Progenitor cell of endocrine pancreas (in vitro differentiated cells): ENCODE results near the gene FNDC1. TPM values are rescaled to one million over a fixed set of nuclear protein-coding genes. Genes with fewer than 3 reads are reported as not detected.

ENCODE experiments used
- DNase-seq: peaks from one replicate; pipeline ENCODE4 v3.0.0; 2021; ENCODE audit warnings: low spot score; ENCODE audit not compliant: unreplicated experiment
- H3K27ac Mint-ChIP-seq: 2 replicates; pipeline ENCODE4 v1.8.0; 2021; ENCODE audit warnings: mild to moderate bottlenecking, moderate library complexity, mixed read lengths
- H3K27me3 Mint-ChIP-seq: 2 replicates; pipeline ENCODE4 v1.8.0; 2021; ENCODE audit warnings: mixed read lengths
- H3K36me3 Mint-ChIP-seq: 2 replicates; pipeline ENCODE4 v1.8.0; 2022; ENCODE audit warnings: mixed read lengths; ENCODE audit not compliant: insufficient read depth
- H3K4me1 Mint-ChIP-seq: 2 replicates; pipeline ENCODE4 v1.8.0; 2021; ENCODE audit warnings: low read depth, mixed read lengths
- H3K4me3 Mint-ChIP-seq: 2 replicates; pipeline ENCODE4 v1.8.0; 2021; ENCODE audit warnings: low read depth, mild to moderate bottlenecking, moderate library complexity, mixed read lengths
- H3K9me3 Mint-ChIP-seq: 2 replicates; pipeline ENCODE4 v1.8.0; 2021; ENCODE audit warnings: low read depth, mixed read lengths
- CTCF ChIP-seq: fragments of 200-600 bp; sonication (generic); IDR thresholded peaks from one replicate; pipeline ENCODE4 v1.5.0; 2021; ENCODE audit warnings: antibody characterized with exemption, mild to moderate bottlenecking; ENCODE audit not compliant: unreplicated experiment
- total RNA-seq: library from RNA; stranded (reverse); gene quantifications from 2 replicates; pipeline ENCODE4 v1.2.1, GENCODE V29; 2021

The FNDC1 gene
- total RNA-seq, 1 donor from 2014 or later = 0.07 TPM

- DNase-seq = no peak
- H3K27ac Mint-ChIP-seq = no peak overlapping the region
- H3K27me3 Mint-ChIP-seq = peaks cover 5% of the 10 kb centered on the region
- no peaks in the 10 kb centered on the region for H3K9me3 Mint-ChIP-seq
- no peaks in the 10 kb centered on the region for H3K36me3 Mint-ChIP-seq
- no peak for TF ChIP-seq CTCF
- H3K4me3 Mint-ChIP-seq = no peak overlapping the region
- H3K4me1 Mint-ChIP-seq = peaks cover 1% of the 10 kb centered on the region
These were observed 81.4 kb downstream of the FNDC1 start for GRCh38 chr6:159250633-159251032.

GRCh38 chr6:159252955-159253508, 83.8 kb downstream of the FNDC1 start:
- Mint-ChIP-seq H3K27ac (no peak overlapping the region), H3K9me3 (no peaks in the 10 kb centered on the region), H3K4me1 (peaks cover 1% of the 10 kb centered on the region), H3K36me3 (no peaks in the 10 kb centered on the region), H3K27me3 (peaks cover 6% of the 10 kb centered on the region), H3K4me3 (no peak overlapping the region)
- peak; percentile 68 for TF ChIP-seq CTCF
- DNase-seq = no peak

DNA sequence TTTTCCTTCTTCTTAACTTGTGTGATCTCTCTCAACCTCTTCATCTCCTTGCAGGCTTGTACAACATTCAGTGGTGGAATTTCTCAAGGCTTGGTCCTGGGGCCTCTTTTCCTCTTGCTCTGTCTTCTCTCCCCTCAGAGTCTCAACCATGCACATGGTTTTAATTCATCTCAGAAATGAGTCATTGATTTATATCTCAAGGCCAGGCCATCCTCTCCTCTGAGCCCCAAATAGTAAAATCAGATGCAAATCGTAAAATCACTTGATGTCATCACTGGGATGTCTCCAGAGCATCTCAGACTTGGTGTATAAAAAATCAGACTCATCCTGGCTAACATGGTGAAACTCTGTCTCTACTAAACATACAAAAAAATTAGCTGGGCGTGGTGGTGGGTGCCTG, 85.0 kb downstream of the FNDC1 start:
- Mint-ChIP-seq H3K9me3 (no peaks in the 10 kb centered on the region), H3K36me3 (no peaks in the 10 kb centered on the region), H3K4me1 (peaks cover 1% of the 10 kb centered on the region), H3K27me3 (peaks cover 10% of the 10 kb centered on the region), H3K27ac (no peak overlapping the region), H3K4me3 (no peak overlapping the region)
- no peak for TF ChIP-seq CTCF
- no peak for DNase-seq

DNA sequence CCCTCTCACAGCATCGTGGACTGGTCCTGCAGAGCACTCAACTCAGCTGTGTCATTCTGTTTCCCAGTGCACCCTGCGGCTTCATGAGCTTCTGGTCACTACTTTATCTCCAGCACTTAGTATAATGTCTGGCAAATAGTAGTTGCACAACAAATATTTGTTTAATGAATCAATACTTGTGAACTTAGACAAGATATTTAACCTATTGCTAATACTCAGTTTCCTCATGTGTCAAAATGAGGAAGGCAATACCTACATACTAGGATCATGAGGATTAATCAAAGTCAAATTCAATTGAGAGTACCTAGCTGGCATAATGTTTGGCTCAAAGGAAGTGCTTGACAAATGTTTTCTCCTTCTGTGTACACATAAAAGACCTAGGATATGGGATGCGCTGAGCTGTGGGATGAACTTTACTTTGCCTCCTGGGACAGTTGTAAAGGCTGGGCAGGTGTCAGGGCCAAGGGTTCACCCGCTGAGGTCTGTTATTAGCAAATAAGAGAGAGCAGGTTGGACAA, 86.3 kb downstream of the FNDC1 start:
- H3K4me3 Mint-ChIP-seq = no peak overlapping the region
- H3K36me3 Mint-ChIP-seq = no peaks in the 10 kb centered on the region
- no peak for DNase-seq
- H3K4me1 Mint-ChIP-seq = no peaks in the 10 kb centered on the region
- peaks cover 13% of the 10 kb centered on the region for H3K27me3 Mint-ChIP-seq
- no peaks in the 10 kb centered on the region for H3K9me3 Mint-ChIP-seq
- TF ChIP-seq CTCF = no peak
- H3K27ac Mint-ChIP-seq = no peak overlapping the region

GRCh38 chr6:159256128-159256527, 86.9 kb downstream of the FNDC1 start:
- Mint-ChIP-seq H3K4me1 (no peaks in the 10 kb centered on the region), H3K27me3 (peaks cover 13% of the 10 kb centered on the region), H3K36me3 (no peaks in the 10 kb centered on the region), H3K9me3 (no peaks in the 10 kb centered on the region), H3K4me3 (no peak overlapping the region), H3K27ac (no peak overlapping the region)
- TF ChIP-seq CTCF = no peak
- DNase-seq = no peak
